K562 (cell line): ENCODE data around the gene BHLHE40. TPM values are rescaled to one million over a fixed set of nuclear protein-coding genes. Genes with fewer than 3 reads are reported as not detected.

Source experiments
- E2F8 ChIP-seq: fragments of 450-650 bp; IDR thresholded peaks from 2 replicates; pipeline ENCODE4 v1.7.1; 2018; ENCODE audit warnings: mild to moderate bottlenecking, low read depth; ENCODE audit not compliant: partially characterized antibody
- HINFP ChIP-seq: fragments of 450-650 bp; conservative IDR thresholded peaks from 2 replicates; pipeline ENCODE4 v1.6.1; 2016; ENCODE audit warnings: missing genetic modification characterization, low read depth, mild to moderate bottlenecking, control low read depth, missing compliant biosample characterization
- JUND ChIP-seq, 2 experiments: IDR thresholded peaks; 2 replicates in 1 of 2; 3 replicates in 1 of 2; pipeline ENCODE4 v1.6.1; 2011; ENCODE audit warnings: borderline replicate concordance in 2 of 2, low read depth in 2 of 2, low read length in 2 of 2, improper control_type of control experiment in 1 of 2, missing biosample characterization in 1 of 2, missing genetic modification characterization in 1 of 2, missing genetic modification reagents in 1 of 2
- MEIS2 ChIP-seq: fragments of 450-650 bp; IDR thresholded peaks from 2 replicates; pipeline ENCODE4 v1.6.1; 2014; ENCODE audit warnings: mild to moderate bottlenecking; ENCODE audit not compliant: partially characterized antibody
- NR2C2 ChIP-seq, 2 experiments: fragments of 200-800 bp in 1 of 2; sonication (Bioruptor generic) in 1 of 2; sonication (generic) in 1 of 2; formaldehyde crosslinking in 1 of 2; IDR thresholded peaks; 2 replicates each; pipeline versions ENCODE4 v1.6.1 to v1.8.0; 2016 to 2022; ENCODE audit warnings: mild to moderate bottlenecking in 1 of 2, missing compliant biosample characterization in 1 of 2, missing genetic modification characterization in 1 of 2, missing genetic modification reagents in 1 of 2
- POLR2B ChIP-seq: fragments of 450-650 bp; IDR thresholded peaks from 2 replicates; pipeline ENCODE4 v1.6.1; 2018; ENCODE audit warnings: low read depth; ENCODE audit not compliant: partially characterized antibody
- POLR2G ChIP-seq: fragments of 200-400 bp; formaldehyde crosslinking; IDR thresholded peaks from 2 replicates; pipeline ENCODE4 v1.6.1; 2017; ENCODE audit warnings: low read depth, mild to moderate bottlenecking, antibody characterized with exemption, low read length, moderate library complexity
- RAD21 ChIP-seq, 2 experiments: fragments of 250-450 bp in 1 of 2; fragments of 450-650 bp in 1 of 2; sonication (Bioruptor Pico) in 1 of 2; formaldehyde crosslinking in 1 of 2; IDR thresholded peaks in 1 of 2; conservative IDR thresholded peaks in 1 of 2; 2 replicates each; pipeline versions ENCODE4 v1.4.0 to v1.8.0; 2020 to 2022; ENCODE audit warnings: mild to moderate bottlenecking in 2 of 2, moderate library complexity in 1 of 2
- RCOR1 ChIP-seq, 2 experiments: IDR thresholded peaks; 2 replicates each; pipeline ENCODE4 v1.6.1; 2012; ENCODE audit warnings: low read depth in 2 of 2, low read length in 2 of 2, borderline replicate concordance in 1 of 2, improper control_type of control experiment in 1 of 2
- WHSC1 ChIP-seq: IDR thresholded peaks from one replicate; pipeline ENCODE4 v1.6.1; 2012; ENCODE audit warnings: low read length, control low read depth, inconsistent platforms
- ZBTB8A ChIP-seq: fragments of 450-650 bp; IDR thresholded peaks from 2 replicates; pipeline ENCODE4 v1.6.1; 2018; ENCODE audit warnings: mild to moderate bottlenecking, moderate library complexity; ENCODE audit not compliant: partially characterized antibody
- ZFP30 ChIP-seq: fragments of 250-450 bp; sonication (Bioruptor Pico); IDR thresholded peaks from 2 replicates; pipeline ENCODE4 v1.8.0; 2022; ENCODE audit warnings: moderate library complexity, mild to moderate bottlenecking, inconsistent platforms, borderline replicate concordance
- polyA plus RNA-seq, 8 experiments: library from polyadenylated mRNA; depleted of rRNA in 4 of 8; stranded (reverse) in 5 of 8; unstranded in 3 of 8; fragments of >200 nt; fragmentation: Nextera tagmentation in 2 of 8; fragmentation: Illumina TruSeq in 1 of 8; extraction: Ambion mirVana in 2 of 8; extraction: Trizol in 1 of 8; gene quantifications; 2 replicates each; pipeline versions ENCODE4 v1.2.1 to v1.2.3, GENCODE V29; 2011 to 2014; ENCODE audit warnings: inconsistent platforms in 1 of 8, missing spikeins in 1 of 8
- total RNA-seq, 7 experiments: library from RNA; depleted of rRNA in 6 of 7; stranded (reverse); fragments of >200 nt in 6 of 7; fragmentation: Illumina TruSeq in 2 of 7; extraction: Trizol in 2 of 7; gene quantifications; 2 replicates each; pipeline versions ENCODE4 v1.2.1 to v1.2.3, GENCODE V29; 2011 to 2021; ENCODE audit warnings: low replicate concordance in 1 of 7
- TF ChIP-seq, protein P1 (sequence below): fragments of 450-650 bp; formaldehyde crosslinking; IDR thresholded peaks from 2 replicates; pipeline ENCODE4 v1.4.0; 2020; ENCODE audit warnings: mild to moderate bottlenecking

The BHLHE40 gene
- total and polyA plus RNA-seq, 9 of the 15 experiments (the other 6 are each of a cell fraction or from before 2014, with no cell fraction given) = 12.0 to 83.9 (median 31.4) TPM

- TF ChIP-seq POLR2B = peak; percentile 72
- peak; percentile 39; the same call in 1 of the 2 replicates for TF ChIP-seq POLR2G
- TF ChIP-seq, protein P1, sequence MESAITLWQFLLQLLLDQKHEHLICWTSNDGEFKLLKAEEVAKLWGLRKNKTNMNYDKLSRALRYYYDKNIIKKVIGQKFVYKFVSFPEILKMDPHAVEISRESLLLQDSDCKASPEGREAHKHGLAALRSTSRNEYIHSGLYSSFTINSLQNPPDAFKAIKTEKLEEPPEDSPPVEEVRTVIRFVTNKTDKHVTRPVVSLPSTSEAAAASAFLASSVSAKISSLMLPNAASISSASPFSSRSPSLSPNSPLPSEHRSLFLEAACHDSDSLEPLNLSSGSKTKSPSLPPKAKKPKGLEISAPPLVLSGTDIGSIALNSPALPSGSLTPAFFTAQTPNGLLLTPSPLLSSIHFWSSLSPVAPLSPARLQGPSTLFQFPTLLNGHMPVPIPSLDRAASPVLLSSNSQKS (CRISPR knock-in tag) = 0 out of 2 replicates have a peak, but pooled peaks have one; percentile 57
- no peak for TF ChIP-seq ZBTB8A
- 0 out of 4 replicates have a peak, but pooled peaks of 1 of the 2 experiments have one; percentile 35 for TF ChIP-seq RCOR1 (IDR thresholded peaks at IDR 0.05; ENCODE audit: borderline replicate concordance in 1 of 2, low read depth in 2 of 2, low read length in 2 of 2)
- TF ChIP-seq E2F8 = peak; percentile 55
- TF ChIP-seq HINFP (tag) = peak; percentile 86
- no peak for TF ChIP-seq ZFP30 (CRISPR knock-in tag)
- no peak for TF ChIP-seq NR2C2 (CRISPR knock-in tag; IDR thresholded peaks at IDR 0.05)
- TF ChIP-seq NR2C2 (tag; IDR thresholded peaks at IDR 0.05) = no peak
- peak; percentile 67 for TF ChIP-seq MEIS2
- TF ChIP-seq JUND (IDR thresholded peaks at IDR 0.05; ENCODE audit: borderline replicate concordance, low read depth, low read length) = no peak
- no peak; the same call in 2 of the 3 replicates for TF ChIP-seq JUND (tag; IDR thresholded peaks at IDR 0.05; ENCODE audit: borderline replicate concordance, low read depth, low read length)
- TF ChIP-seq WHSC1 = peak; percentile 27
- peak in 1 of 2 experiments; percentile 21; a peak in 2 of 4 replicates for TF ChIP-seq RAD21 (CRISPR knock-in tag; conservative IDR thresholded peaks at IDR 0.05 in 1 of 2, IDR thresholded peaks at IDR 0.05 in 1 of 2)
Measured at GRCh38 chr3:4985330-4986174, 6.3 kb downstream of the BHLHE40 start (continued).
